GM21717 (cell line): ENCODE data around the gene FUZ.

ENCODE experiments used
- ATAC-seq: cut with Tn5 transposase; IDR thresholded peaks from one replicate; pipeline ENCODE4 v1.9.1; 2021; ENCODE audit warnings: mild to moderate bottlenecking, moderate library complexity; ENCODE audit not compliant: unreplicated experiment

The FUZ gene

GRCh38 chr19:49807904-49808675 is 5.0 kb downstream of the FUZ start:
- ATAC-seq, result no peak

- ATAC-seq, result no peak
These were observed 5.8 kb downstream of the FUZ start for GRCh38 chr19:49807058-49807903.

GRCh38 chr19:49806620-49806959 is 6.5 kb downstream of the FUZ start:
- no peak for ATAC-seq

GRCh38 chr19:49805822-49806619 is 7.1 kb downstream of the FUZ start:
- ATAC-seq, result no peak

GRCh38 chr19:49803529-49803856 is 9.6 kb downstream of the FUZ start:
- no peak for ATAC-seq

GRCh38 chr19:49802836-49803528 is 10.1 kb downstream of the FUZ start:
- no peak for ATAC-seq

- no peak for ATAC-seq
These were observed 11.0 kb downstream of the FUZ start for GRCh38 chr19:49801966-49802661.

GRCh38 chr19:49801401-49801888 is 11.6 kb downstream of the FUZ start:
- no peak for ATAC-seq

GRCh38 chr19:49800771-49801170 is 12.3 kb downstream of the FUZ start:
- ATAC-seq, result no peak

GRCh38 chr19:49799798-49800376 is 13.2 kb downstream of the FUZ start:
- no peak for ATAC-seq

- no peak for ATAC-seq
These were observed 13.8 kb downstream of the FUZ start for GRCh38 chr19:49799271-49799797.

GRCh38 chr19:49798574-49798973 is 14.5 kb downstream of the FUZ start:
- ATAC-seq, result no peak

GRCh38 chr19:49795615-49796014 is 17.5 kb downstream of the FUZ start:
- no peak for ATAC-seq

- ATAC-seq, result no peak
These were observed 19.6 kb downstream of the FUZ start for GRCh38 chr19:49793561-49793840.

- no peak for ATAC-seq
These were observed 20.1 kb downstream of the FUZ start for GRCh38 chr19:49792829-49793560.

GRCh38 chr19:49791776-49792445 is 21.2 kb downstream of the FUZ start:
- ATAC-seq, result no peak

- no peak for ATAC-seq
These were observed 22.2 kb downstream of the FUZ start for GRCh38 chr19:49790866-49791265.

GRCh38 chr19:49788857-49789256 is 24.2 kb downstream of the FUZ start:
- no peak for ATAC-seq

GRCh38 chr19:49787746-49788145 is 25.3 kb downstream of the FUZ start:
- ATAC-seq, result no peak
